HG03064 (cell line): ENCODE results near the gene KAZALD1.
A peak's percentile ranks its signal among the peaks of the same experiment; 100 is the strongest.
"Not testable (repeated sequence)": the region's sequence is repeated elsewhere in the genome, so short reads cannot be mapped to it uniquely, and the experiment has no call there.

Experiments used
- ATAC-seq: cut with Tn5 transposase; IDR thresholded peaks from one replicate; pipeline ENCODE4 v1.9.1; 2021; ENCODE audit warnings: low read depth; ENCODE audit not compliant: unreplicated experiment

The KAZALD1 gene

DNA sequence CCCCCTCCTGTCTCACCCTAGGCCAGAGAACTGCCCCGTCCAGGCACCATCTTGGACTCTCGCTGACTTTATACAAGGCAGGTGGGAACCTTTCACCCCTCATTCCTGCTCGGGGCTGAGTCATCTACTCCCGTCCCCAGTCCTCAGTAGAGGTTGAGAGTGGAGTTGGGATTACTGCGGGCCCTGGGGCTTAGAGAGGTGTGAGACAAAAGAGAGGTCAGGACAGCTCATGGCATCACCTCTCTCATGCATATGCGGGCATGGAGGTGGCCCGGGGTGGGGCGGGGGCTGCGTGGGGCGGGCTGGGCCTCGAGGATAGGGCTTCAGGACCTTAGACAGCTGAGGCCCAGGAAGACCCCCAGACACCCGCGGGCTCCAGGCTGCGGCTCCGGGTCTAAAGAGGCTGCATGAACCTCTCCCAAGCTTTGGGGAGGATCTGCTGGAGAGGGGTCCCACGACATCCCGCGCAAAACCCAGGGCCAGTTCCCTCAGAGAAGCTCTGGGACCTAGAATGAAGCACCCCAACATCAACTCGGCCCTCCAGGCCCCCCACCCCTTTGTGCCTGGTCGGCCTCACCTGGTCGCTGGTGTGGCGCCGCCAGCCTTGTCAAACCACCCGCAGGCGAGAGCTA lies 31.2 kb upstream of the KAZALD1 start:
- ATAC-seq, result no peak

DNA sequence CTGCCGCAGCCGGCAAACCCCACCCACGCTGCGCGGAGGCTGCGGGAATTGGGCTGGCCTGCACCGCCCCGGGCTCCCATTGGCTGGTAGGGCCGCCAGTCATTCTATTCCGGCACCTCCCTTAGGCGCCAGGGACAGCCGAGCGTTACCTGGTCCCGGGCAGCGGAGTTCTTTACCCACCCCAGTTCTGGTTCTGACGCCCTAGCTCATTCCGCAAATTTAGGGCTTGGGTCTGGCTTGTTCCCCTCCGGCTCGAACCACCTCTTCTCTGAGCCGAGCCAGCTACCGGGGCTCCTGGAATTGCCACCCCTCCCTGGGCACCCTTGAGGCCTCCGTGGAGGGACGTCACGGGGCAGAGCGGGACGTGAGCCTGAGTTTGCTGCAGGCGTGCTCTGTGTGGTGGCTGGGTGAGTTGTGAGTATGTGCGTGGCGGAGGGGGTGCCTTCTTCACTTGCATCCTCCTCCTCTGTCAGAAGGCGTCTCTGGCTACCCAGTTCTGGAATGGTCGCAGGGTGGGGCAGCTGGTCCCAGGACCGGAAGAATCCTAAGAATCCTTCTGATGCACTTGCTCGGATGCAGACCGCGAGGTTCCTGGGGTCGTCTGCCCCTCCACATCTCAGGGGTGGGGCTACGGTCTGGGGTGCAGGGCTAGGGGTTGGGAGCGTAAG lies 30.5 kb upstream of the KAZALD1 start, which contains the start of the genes PDZD7 and SFXN3:
TSS of gene PDZD7 (minus strand) at position 2 of the 668 bp plus-strand sequence. CDS start 910 bp downstream, outside the sequence.
TSS of gene SFXN3 (plus strand) at position 107 of the 668 bp plus-strand sequence. CDS start 3,461 bp downstream, outside the sequence.
- peak; percentile 81 for ATAC-seq

GRCh38 chr10:101031796-101032636 lies 29.8 kb upstream of the KAZALD1 start:
- ATAC-seq, result no peak

DNA sequence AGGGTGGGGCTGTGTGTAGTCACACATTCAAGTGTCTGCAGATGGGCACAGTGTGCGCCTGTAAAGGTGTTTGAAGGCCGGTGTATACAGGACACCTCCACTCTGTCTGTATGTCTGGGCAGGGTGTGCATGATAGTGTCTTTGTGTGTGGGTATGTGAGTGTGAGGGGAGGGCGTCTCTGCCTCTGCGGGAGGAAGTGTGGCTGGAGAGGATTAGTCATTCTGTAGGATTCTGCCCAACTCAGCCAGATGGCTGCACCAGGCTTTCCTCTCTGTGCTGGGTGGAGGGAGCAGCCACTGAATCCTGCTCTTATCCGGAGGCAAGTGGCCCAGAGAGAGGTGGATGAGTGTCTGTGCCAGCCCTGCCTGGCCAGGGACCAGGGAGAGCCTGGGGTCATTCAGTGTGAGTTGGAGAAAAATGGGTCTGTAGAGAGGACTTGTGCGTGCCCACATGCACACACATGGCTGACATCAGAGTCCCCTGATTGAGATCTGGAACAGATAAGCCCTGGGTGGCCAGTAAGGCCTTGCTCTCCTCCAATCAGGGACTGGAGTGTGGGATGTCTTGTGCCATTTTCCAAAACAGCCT lies 29.1 kb upstream of the KAZALD1 start:
- no peak for ATAC-seq

GRCh38 chr10:101033276-101033675 lies 28.5 kb upstream of the KAZALD1 start:
- ATAC-seq, result no peak

DNA sequence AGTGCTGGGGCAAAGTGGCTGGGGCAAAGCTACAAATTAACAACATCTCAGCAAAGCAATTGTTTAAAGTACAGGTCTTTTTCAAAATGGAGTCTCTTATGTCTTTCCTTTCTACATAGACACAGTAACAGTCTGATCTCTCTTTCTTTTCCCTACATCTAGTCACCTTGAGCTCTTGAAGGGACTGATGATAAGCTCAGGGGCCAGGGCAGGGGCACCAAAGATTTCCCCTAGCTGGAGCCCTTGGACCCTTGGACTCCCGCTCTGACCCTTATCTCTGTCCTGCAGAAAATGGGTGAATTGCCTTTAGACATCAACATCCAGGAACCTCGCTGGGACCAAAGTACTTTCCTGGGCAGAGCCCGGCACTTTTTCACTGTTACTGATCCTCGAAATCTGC lies 27.4 kb upstream of the KAZALD1 start:
- not testable (repeated sequence) for ATAC-seq

GRCh38 chr10:101035314-101035713 lies 26.5 kb upstream of the KAZALD1 start:
- no peak for ATAC-seq

DNA sequence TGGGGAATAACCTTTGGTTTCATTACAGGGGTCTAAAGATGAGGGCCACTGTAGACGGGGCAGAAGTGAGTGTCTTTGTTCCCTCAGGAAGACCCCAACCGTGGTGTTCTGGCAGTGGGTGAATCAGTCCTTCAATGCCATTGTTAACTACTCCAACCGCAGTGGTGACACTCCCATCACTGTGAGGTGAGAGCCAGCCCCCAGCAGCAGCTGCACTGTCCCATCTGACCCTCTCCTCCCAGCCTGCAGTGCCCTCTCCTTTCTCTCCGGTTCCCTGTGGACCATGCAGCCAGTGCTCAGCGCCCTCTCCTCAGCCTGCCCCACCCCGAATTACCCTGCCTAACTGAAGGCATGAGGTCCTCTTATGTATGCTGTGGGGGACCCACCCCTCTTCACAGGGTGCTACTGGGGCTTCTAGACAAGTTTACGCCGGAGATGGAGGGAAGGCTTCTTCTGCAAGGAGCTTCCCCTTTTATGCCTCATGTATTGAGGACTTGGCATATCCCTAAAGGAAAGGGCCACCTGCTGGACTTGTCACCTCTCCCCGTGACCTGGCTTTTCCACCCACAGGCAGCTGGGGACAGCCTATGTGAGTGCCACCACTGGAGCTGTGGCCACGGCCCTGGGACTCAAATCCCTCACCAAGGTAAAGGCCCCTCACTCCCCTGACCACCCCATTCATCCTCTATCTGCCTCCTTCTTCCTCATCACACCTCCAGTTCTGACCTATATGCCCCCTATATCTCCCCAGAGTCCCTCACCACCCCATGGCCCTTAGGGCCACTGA lies 25.7 kb upstream of the KAZALD1 start:
- no peak for ATAC-seq

DNA sequence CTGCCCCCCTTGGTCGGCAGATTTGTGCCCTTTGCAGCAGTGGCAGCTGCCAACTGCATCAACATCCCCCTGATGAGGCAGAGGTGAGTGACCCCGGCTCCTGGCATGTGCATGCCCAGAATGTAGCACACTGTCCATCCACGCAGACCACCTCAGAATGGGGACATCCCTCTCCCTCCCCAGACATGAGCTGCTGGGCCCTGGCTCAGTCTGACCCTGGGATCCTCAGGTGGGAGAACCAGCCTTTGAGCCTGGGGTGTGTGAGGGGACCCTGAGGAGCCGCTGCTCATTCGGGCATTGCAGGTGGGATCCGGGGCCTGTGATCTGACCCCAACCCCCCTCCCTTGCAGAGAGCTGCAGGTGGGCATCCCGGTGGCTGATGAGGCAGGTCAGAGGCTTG lies 25.1 kb upstream of the KAZALD1 start:
- ATAC-seq, result no peak

- ATAC-seq, result no peak
Measured at GRCh38 chr10:101038484-101038883, 23.3 kb upstream of the KAZALD1 start.

DNA sequence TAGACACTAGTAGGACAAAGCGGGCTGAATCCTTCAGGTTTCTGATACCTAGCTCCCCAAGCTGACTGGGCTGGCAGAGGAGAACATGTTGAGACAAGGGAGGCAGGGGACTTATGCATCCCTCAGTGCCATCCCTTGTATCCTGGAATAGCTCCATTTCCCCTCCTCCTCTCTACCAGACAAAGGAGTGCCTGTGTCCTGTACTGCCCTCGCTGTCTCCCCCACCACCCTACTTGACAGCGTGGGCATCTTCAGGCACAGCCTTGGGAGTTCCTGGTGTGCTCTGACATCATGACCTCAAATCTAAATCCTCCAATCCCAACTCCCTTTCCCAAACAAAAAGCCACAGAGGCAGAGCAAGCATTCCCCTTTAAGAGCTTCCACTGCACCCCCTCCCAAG lies 21.7 kb upstream of the KAZALD1 start:
- no peak for ATAC-seq

DNA sequence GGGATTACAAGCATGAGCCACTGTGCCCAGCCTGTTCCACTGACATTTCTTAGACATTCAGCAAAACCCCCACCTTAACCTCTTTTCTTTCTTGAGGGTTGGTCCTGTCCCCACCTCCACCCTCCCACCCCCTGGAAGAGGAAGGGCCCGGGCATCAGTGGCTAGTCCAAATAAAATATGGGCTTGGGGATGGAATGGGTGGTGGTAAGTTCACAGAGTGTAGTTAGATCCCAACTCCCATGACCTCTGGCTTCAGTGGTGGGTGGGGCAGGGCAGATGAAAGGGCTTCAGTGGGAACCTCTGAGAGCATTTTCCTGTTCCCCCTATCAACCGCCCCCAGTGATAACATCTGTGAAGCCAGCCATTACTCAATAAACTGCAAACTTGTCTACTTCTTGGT lies 20.9 kb upstream of the KAZALD1 start:
- no peak for ATAC-seq

- peak; percentile 45 for ATAC-seq
Measured at GRCh38 chr10:101041252-101041761, 20.5 kb upstream of the KAZALD1 start.

DNA sequence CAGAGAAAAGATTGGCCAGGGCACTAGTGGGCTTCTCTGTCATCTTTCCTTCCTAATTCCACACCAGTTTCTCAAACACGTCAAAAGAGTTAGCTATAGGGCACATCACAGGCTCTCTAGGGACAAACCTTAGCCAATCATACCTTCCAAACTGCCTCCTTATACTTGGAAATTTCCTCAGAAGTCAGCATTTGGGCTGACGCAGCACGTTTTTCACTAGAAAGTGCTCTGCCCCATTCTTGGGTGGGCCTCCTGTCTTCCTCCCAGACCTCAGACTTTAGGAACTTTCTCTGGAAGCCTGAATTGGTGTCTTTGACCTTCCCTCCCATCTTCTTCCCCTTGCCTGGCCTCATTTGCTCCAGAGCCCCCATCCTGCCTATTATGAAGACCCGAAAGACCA lies 19.7 kb upstream of the KAZALD1 start:
- no peak for ATAC-seq

GRCh38 chr10:101042667-101043362 lies 19.0 kb upstream of the KAZALD1 start:
- peak; percentile 93 for ATAC-seq

GRCh38 chr10:101043363-101043707 lies 18.5 kb upstream of the KAZALD1 start:
- no peak for ATAC-seq

DNA sequence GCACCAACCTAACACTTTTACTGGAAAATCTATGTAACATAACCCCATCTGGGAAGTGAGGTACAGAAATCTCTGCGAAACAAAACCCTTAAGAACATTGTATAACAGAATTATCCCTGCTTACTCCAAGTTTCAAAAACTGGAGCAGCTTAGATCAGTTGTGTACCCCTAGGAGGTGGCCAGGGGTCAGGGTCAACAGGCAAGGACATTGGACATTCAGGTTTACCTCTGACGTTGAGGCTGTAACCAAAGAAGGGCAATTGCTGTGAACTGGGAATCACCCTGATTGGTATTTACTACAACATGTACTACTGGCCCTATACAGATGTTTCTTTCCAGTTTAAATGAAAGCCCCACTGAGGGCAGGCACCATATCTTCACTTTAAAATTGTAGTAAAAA lies 17.7 kb upstream of the KAZALD1 start:
- ATAC-seq, result no peak

DNA sequence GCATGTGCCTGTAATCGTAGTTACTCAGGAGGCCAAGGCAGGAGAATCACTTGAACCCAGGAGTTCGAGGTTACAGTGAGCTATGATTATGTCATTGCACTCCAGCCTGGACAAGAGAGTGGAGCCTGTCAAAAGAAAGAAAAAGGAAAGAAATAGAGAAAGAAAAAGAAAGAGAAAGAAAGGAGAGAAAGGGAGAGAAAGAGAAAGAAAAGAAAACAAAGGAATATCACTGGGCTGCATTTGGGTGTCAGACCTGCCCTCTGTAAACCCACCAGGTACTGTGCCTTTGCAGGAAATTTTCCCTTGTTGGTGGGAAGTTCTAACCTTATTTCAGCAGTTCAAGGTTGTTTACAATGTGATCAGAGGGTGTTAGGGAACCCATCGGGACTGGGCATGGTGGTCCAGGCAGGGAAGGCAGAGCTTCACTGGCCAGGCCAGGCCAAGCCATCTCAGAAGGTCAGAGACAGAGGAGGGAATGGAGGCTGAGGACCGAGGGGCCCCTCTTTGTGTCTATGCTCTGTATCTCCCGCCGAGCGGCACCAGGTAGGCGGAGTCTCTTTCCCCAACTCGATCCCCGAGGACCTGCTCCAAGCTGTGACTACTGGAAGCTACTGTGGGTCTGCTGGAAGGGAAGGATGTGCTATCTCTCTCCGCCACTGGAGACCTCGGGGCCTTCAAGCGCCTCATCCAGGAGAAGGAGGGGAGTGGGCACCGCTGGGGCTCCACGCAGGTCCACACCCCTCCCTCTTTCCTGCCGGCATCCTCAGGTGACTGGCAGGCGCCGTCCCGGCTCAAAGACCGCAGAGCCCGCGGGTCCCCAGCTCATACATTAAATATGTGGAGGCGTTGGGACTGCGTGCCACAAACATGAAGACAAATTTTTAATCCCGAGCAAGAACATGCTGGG lies 15.2 kb upstream of the KAZALD1 start:
- no peak for ATAC-seq
